KBM-7 (cell line): ENCODE data around the gene CROCC.

Source experiments
- DNase-seq: peaks from one replicate; pipeline ENCODE4 v3.0.0-alpha.2; 2015
- in situ Hi-C: fragments of 300-500 bp; cut with MboI; formaldehyde crosslinking; loops from 2 replicates; pipeline ENCODE4 v1.14.3; 2020; ENCODE audit warnings: low sequenced_read_pairs, low pct_unique_long_range_greater_than_20kb, mixed read lengths

The CROCC gene

DNA sequence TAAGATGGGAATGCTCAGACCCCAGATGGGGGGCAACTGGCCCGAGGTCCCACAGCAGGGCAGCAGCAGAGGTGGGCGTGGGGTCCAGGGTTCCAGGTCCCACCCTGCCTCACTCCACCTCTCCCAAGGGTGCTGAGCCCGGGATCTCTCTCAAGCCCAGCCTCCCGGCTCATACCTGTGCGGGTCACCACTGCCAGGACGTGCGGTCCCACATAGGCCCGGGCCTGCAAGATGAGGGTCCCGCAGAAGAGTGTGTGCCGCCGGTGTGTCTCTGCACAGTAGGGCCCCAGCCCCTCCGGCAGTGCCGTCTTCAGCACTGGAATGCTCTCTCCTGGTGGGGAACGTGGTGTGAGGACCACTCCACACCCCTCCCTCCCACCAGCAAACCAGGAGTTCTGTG lies 75.1 kb downstream of the CROCC start:
- in situ Hi-C loops = no loop called here
- no peak for DNase-seq

DNA sequence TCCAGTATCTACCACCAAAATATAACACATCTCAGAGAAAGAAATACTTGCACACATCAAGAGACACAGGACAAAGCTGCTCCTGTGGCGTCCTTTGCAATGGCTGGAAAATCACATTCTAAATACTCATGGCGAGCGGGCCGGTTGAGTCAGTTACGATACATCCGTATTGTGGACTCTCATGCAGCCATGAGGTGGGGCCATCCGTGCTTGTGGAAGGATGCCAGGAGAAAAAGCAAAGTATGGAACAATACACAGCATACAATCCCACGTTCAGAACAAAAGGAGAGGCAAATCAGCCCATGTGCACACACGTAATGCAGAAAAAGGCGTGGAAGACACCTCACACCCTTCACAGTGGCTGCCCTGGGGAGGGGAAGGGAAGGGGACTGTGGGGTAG lies 76.9 kb downstream of the CROCC start:
- in situ Hi-C loops = no loop called here
- DNase-seq = no peak

DNA sequence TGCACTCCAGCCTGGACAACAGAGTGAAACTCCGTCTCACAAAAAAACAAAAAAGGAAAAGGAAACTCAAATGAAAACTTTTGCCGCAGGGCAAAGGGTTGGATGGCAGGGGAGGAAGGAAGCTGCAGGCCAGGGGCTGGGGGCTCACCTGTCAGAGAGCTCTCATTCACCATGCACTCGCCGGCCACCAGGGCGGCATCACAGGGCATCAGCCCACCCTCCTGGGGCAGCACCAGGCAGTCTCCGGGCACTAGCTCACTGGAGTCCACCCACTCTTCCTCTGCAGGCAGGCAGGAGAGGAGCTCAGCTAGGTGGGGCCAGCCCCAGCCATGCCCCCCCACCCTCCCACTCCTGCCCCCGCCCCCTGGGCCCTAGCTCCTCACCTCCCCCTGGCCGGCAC lies 78.1 kb downstream of the CROCC start:
- in situ Hi-C loops = no loop called here

DNA sequence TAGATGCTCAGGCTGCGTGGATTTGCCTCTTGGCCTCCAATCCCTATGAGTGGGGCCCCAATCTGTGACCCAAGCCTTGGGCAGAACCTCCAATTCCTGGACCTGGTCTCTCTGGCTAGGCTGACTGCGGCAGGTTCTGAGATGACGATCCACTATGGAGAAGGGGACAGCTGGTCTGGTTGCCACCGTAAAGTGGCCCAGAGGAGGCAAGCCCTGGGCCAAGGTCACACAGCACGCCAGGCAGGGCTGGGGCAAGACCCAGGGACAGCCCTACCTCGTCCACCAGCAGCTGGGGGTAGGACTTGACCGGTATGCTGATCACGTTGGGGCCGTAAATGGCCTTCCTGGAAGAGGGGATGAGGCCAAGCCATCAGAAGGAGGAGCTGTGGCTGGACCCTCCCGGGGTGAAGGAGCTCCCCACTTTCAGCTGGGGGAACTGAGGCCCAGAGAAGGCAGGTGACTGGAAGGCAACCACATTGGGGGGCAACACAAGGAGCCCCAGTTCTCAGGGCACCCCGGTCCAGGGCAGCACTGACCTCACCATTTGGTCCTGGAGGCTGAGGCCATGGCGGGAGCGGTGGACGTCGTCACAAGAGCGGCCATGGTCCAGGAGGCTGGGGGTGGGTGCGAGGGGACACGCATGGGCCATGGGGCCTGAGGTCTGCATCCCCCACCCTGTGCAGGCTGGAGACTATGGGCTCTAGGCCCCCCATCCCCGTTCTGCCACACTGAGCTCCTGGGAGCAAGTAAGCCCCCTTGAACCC lies 80.2 kb downstream of the CROCC start:
- in situ Hi-C loops = no loop called here
- no peak for DNase-seq

More for the DNA sequence above, 78.1 kb downstream of the CROCC start:
- no peak for DNase-seq

DNA sequence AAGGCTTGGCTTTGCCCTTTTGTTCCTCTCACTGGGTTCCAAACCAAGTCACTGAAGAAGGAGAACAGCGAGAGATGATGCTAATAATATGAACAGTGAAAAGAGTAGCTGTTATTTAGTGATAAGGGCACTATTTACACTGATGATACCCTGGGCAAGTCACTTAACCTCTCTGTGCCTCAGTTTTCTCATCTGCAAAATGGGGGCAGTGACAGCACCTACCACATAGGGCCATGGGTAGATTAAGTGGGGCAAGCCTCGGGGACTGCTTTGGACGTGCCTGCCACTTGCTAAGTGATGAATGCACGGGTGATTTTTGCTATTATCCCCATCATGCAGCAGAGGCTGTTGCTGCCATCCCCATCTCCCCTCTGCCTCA lies 80.8 kb downstream of the CROCC start:
- in situ Hi-C loops = no loop called here
- no peak for DNase-seq

DNA sequence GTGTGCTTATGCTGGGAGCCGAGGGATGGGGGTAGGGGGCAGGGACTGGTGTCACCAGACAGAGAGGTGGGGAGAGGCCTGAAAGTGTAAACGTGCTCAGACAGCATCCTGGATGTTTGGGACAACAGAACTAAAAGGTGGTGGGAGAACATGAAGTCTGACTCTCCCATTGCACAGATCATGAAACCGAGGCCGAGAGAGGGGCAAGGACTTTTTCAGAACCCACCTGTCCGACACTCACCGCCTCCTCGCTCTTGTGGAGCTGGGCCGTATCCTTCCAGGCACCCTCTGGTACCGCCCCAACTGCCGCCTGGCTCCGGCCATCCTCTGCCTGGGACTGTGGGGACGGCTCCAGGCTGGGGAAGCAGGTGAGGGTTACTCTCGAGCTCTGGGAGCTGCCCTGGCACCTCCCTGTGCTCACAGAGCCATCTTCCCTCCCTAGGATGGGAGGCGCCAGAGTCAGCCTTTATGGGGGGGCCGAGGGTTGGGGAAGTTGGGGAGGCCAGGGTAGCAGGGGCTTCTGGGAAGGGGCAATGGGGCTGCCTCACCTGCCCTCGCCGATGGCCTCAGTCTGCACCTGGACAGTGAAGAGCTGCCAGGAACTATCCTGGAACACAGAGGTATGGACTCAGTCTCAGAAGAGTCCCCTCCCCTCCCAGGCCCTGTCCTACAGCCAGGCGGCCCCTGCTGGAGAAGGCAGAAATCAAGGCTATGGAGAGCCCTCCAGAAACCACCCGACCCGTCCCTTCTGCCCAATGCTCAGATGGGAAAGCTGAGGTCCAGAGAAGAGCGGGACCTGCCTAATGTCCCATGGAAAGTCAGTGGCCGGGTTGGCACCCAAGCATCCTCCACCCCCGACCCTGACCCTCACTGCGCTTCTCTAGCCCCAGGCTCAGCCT lies 83.0 kb downstream of the CROCC start:
- in situ Hi-C loops = no loop called here
- DNase-seq = no peak

DNA sequence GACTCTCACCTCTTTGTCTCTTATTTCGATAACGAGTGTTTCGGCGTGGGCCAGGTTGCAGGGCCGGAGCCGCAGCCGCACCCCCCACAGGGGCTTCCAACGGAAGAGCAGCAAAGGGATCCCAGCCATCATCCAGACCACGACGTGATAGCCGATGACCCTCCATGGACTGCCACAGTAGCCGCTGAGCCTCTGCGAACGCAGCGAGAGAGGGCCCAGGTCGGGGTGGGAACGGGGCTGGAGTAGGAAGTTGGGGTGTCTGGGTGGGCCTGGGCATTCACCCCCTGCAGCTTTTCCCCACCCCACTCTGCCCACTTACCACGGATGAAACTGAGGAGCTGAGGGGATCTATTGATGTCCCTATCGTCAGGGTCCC lies 83.6 kb downstream of the CROCC start:
- in situ Hi-C loops = no loop called here

DNA sequence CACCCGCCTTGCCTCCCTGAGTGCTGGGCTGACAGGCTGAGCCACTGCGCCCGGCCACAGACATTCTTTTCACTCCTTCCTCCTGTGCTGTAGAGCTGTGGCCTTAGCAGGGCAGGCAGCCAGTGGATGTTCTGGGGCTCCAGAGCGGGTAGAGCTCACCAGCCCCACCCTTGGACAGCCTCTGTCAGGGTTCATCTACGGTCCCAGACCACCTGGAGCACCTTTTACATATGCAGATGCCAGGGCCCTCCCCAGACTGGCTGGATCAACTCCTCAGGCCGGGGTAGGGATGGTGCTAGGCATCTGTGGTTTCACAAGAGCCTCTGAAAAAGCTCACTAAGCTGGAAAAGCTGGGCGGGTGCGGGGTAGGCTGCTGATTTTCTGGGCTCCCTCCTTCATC lies 85.4 kb downstream of the CROCC start:
- in situ Hi-C loops = no loop called here

More for the DNA sequence above, 83.6 kb downstream of the CROCC start:
- DNase-seq = no peak

DNA sequence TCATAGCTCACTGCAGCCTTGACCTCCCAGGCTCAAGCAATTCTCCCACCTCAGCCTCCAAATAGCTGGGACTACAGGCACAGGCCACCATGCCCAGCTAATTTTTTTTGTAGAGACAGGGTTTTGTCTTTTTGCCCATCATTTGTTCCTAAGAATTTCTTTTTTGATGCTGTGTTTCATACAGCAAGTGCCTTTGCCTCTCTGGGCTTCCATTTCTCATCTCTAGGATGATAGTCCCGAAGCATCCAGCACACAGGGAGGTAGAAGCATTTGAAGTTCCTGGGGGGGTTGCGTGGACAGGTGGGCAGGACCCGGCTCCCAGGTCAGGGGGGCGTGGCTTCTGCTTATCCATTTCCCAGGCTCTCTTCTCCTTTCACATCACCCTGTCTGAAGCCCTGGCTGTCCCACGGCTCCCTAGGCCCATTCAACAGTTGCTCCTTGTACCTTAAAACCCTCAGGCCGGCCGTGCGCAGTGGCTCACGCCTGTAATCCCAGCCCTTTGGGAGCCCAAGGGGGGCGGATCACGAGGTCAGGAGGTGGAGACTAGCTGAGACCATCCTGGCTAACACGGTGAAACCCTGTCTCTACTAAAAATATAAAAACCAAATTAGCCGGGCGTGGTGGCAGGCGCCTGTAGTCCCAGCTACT lies 86.6 kb downstream of the CROCC start:
- in situ Hi-C loops = no loop called here
- DNase-seq = no peak

More for the DNA sequence above, 85.4 kb downstream of the CROCC start:
- no peak for DNase-seq

DNA sequence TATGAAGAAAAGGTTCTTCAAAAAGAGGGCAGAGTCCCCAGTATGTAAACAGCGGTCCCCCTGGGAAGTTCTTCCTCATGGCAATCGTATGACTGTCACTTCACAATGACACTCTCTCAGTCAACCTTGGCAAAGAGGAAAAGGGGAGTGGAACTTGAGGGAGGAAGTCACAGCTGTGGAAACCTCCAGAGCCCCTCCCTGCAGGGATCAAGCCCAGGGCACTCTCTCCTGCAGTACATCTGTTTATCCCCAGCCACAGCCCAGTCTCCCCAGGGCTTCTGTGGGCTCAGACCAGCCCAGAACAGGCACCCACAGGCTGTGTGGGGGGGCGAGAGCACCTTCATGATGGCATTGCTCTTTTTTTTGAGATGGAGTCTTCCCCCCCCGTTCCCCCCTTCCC lies 88.0 kb downstream of the CROCC start:
- DNase-seq = peak; percentile 75

DNA sequence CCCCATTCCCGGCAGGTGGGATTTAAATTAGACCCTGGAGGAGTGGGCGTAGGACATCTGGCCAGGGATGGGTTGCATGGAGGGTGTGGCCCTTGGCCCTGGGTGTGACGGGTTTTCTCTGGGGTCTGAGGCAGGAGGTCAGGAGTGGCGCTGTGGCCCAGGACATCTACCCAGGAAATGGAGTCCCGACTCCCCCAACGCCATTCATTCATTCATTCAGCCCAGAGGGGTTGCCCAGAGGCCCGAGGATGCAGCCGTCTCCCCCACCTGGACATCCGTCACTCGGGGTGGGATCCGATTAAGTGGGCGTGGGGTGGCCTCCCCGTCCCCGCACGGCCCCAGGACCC lies 89.3 kb downstream of the CROCC start:
- no peak for DNase-seq
- in situ Hi-C loops = no loop called here

More for the DNA sequence above, 88.0 kb downstream of the CROCC start:
- in situ Hi-C loops = no loop called here

DNA sequence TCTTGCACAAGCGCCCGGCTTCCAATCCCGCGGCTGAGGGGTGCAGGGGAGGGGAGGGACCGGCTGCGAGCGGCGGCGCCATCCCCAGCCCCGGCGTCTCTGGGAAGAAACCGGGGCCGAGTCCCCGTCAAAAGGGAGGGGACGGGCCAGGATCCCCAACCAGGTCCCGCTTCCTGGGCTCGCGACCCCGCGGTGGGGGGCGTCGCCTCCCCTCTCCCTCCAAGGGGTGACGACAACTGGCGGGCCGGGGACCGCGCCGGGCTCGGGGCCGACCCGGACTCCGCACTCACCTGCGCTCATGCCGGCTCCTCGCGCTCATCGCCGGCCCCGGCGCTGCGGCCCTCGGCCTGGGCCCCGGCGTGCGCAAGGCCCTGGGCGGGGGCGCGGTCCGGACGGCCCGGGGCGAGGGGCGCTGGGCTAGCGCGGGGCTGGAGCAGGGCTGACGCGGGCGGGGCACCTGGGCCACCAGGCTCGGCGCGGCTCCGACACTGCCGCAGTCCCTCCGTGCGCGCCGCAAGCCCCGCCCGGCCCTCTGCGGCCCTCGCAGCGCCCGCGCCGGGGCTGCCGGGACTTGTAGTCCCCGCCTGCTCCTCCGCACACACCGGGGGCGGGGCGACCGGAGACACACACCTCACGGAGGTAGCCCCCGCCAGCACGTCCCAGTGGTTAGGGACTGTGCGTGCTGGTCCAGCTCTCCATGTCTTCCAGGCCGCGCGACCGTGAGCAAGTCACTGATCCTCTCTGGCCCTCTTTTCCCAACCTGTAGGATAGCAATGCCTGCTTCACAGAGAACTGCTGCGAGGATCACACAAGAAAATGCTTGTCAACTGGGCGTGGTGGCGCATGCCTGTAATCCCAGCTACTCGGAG lies 89.9 kb downstream of the CROCC start, which contains the start of gene ATP13A2:
TSS of gene ATP13A2 (minus strand) at position 490 of the 869 bp plus-strand sequence. CDS start at position 300, 190 bp downstream.
- peak; percentile 73 for DNase-seq
- in situ Hi-C loops = no loop called here

DNA sequence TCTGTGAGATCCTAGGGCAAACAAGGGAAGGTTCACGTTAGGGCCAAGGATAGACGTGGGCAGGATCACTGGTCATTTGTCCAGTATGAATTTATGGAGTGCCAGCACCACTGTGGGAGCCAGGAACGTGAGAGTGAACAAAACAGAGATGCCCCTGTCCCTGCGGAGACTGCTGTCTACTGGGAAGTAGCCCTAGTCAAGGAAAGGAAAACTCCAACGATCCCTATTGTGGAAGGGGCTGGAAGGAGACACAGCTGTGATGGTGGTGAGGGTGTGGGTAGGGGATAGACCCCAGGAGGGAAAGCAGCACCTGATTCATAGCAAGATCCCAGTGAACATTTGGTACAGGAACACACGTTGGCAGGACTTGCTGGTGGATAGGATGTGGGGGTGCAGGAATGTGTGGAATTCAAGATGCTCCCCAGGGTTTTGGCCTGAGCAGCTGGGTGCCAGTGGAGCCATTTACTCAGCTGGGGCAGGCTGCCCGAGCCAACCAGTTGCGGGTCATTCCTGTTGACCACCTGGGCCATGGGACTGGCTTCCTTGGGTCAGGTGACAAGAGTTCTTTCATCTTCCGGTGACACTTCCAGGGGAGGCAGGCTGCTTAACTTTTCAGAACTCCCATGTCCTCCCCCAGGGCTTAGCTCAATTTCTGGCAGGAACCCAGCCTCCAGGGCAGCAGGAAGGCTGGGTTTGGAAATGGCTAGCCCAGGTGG lies 91.2 kb downstream of the CROCC start:
- in situ Hi-C loops = no loop called here

DNA sequence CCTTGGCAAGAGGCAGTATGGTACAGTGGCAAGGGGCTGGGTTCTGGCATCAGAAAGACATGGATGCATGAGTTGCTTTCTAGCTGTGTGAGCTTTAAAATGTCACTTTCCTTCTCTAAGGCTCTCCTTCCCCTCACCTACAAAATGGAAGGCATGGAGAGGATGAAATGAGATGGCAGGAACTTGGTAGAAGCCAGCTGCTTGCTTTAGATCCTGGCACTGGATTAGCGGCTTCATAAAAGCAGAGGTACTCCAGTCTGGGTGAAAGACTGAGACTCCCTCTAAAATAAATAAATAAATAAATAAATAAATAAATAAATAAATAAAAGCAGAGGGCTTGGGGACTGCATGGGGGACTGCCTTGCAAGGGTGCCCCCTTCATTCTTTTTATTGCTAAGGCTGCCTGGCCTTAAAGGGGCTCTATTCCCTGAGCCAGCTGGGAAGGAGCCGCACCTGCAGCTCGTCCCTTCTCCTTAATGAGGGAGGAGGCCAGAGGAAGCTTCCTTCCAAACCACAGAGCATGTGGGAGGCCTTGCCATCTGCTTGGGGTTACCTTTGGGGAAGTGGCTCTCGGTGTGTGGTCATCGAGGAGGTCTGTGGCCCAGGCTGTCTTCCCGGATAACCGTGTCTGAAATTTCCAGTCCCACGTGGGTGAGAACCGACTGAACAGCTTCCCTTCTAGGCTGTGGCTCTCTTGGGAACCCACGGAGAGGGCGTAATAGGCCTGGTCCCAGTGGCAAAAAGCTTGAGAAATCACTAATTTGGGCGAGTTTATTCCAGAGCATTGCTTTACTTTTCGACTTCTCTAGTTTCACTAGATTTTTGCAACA lies 92.0 kb downstream of the CROCC start:
- peak; percentile 95 for DNase-seq
- in situ Hi-C loops = no loop called here

More for the DNA sequence above, 91.2 kb downstream of the CROCC start:
- DNase-seq = no peak

DNA sequence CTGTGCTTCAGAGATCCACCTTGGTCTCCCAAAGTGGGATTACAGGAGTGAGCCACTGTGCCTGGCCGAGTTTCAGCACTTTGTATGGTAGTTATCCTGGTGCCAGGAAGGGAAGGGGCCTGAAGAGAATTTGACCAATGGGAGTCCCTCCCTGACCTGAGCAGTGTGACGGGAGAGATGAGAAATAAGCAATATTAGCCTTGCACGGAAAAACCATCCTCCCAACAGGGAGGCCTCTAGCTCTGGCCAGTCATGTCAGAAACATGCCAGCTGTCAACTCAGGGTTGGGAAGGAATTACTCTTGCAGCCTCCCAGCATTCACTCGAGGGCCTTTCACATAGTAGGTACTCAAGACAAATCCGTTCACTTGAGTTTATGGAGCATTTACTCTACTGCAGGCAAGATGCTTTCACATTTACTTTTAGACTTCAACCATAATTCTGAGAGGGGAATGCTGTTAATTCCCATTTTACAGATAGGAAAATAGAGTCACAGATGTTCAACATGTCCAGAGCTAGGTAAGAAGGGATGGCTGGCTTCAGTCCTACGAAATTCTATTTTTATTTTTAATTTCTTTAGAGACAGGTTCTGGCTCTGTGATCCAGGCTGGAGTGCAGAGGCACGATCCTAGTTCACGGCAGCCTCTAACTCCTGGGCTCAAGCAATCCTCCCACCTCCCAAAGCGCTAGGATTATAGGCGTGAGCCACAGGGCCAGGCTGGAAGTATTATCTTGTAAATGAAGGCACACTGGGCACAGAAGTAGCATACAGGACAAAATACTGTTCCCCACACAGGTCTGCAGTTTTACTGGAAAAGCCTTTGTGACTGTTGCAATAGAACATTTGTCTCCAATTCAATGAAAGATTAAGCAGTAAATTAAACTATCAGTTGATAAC lies 93.2 kb downstream of the CROCC start:
- no peak for DNase-seq
- in situ Hi-C loops = no loop called here

DNA sequence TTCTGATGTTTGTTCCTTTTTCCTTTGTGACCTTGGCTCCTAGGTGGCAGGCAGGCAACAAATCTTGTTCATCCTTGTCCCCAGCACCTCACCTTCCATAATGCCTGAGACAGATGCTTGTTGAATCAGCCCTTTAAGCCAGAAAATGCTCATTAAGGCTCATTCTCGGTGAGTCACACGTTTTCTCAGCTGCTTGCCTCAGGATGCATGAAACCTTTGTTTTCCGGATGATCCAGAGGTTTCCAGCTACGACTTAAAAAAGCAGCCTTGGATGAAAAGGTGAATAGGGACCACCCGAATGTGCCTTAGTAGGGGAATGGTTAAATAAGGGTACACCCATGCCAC lies 94.6 kb downstream of the CROCC start:
- no peak for DNase-seq
- in situ Hi-C loops = no loop called here

DNA sequence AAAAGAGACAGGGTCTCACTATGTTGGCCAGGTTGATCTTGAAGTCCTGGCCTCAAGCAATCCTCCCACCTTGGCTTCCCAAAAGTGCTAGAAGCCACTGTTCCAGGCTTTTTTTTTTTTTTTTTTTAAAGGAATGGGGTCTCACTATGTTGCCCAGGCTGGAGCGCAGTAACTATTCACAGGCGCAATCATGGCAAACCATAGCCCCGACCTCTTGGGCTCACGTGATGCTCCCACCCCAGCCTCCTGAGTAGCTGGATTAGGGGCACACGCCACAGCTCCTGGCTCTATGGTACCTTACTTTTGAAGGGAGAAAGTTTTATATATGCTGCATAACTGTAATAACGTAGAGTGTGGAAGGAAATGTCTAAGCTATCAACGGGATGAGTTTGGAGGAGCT lies 95.7 kb downstream of the CROCC start:
- in situ Hi-C loops = no loop called here
- DNase-seq = no peak
